HepG2 (cell line): ENCODE data around the gene NDUFS2. TPM values are rescaled to one million over a fixed set of nuclear protein-coding genes. Genes with fewer than 3 reads are reported as not detected.

Experiments used
- AFF4 ChIP-seq: sonication (generic); formaldehyde crosslinking; IDR thresholded peaks from 2 replicates; pipeline ENCODE4 v1.4.0; 2020; ENCODE audit warnings: missing genetic modification reagents
- GATAD2A ChIP-seq: IDR thresholded peaks from 2 replicates; pipeline ENCODE4 v1.6.1; 2016
- IRF1 ChIP-seq: sonication (generic); formaldehyde crosslinking; IDR thresholded peaks from 2 replicates; pipeline ENCODE4 v1.4.0; 2020; ENCODE audit warnings: low read depth, mild to moderate bottlenecking, missing genetic modification reagents
- MYNN ChIP-seq: sonication (generic); formaldehyde crosslinking; IDR thresholded peaks from 2 replicates; pipeline ENCODE4 v1.4.0; 2020; ENCODE audit warnings: mild to moderate bottlenecking, low read depth, missing genetic modification reagents
- NR0B2 ChIP-seq: sonication (generic); formaldehyde crosslinking; IDR thresholded peaks from 2 replicates; pipeline ENCODE4 v1.4.0; 2020; ENCODE audit warnings: mild to moderate bottlenecking, missing genetic modification reagents
- PATZ1 ChIP-seq: sonication (generic); formaldehyde crosslinking; IDR thresholded peaks from 2 replicates; pipeline ENCODE4 v1.4.0; 2020; ENCODE audit warnings: missing genetic modification reagents
- PHF20 ChIP-seq: sonication (generic); formaldehyde crosslinking; IDR thresholded peaks from 2 replicates; pipeline ENCODE4 v1.5.0; 2020; ENCODE audit warnings: mild to moderate bottlenecking, missing genetic modification reagents
- RXRB ChIP-seq: IDR thresholded peaks from 2 replicates; pipeline ENCODE4 v1.6.1; 2016; ENCODE audit warnings: borderline replicate concordance, missing genetic modification reagents, missing compliant biosample characterization
- SIN3A ChIP-seq: IDR thresholded peaks from 2 replicates; pipeline ENCODE4 v1.6.1; 2011; ENCODE audit warnings: low read depth, mild to moderate bottlenecking, control low read depth, low read length, borderline replicate concordance
- ZBTB25 ChIP-seq: IDR thresholded peaks from 2 replicates; pipeline ENCODE4 v1.6.1; 2018; ENCODE audit warnings: missing genetic modification reagents
- ZFYVE20 ChIP-seq: sonication (generic); formaldehyde crosslinking; IDR thresholded peaks from 2 replicates; pipeline ENCODE4 v1.8.0; 2023; ENCODE audit warnings: low read depth, mild to moderate bottlenecking, moderate library complexity, missing genetic modification reagents, borderline replicate concordance
- ZNF10 ChIP-seq: sonication (generic); formaldehyde crosslinking; IDR thresholded peaks from 2 replicates; pipeline ENCODE4 v1.4.0; 2020; ENCODE audit warnings: mild to moderate bottlenecking, low read depth, missing genetic modification reagents, borderline replicate concordance
- ZNF101 ChIP-seq: sonication (generic); formaldehyde crosslinking; IDR thresholded peaks from 2 replicates; pipeline ENCODE4 v1.4.0; 2020; ENCODE audit warnings: mild to moderate bottlenecking, low read depth, missing genetic modification reagents, borderline replicate concordance
- ZNF12 ChIP-seq: sonication (generic); formaldehyde crosslinking; IDR thresholded peaks from 2 replicates; pipeline ENCODE4 v1.5.0; 2020; ENCODE audit warnings: missing genetic modification reagents
- ZNF136 ChIP-seq: sonication (generic); formaldehyde crosslinking; IDR thresholded peaks from 2 replicates; pipeline ENCODE4 v1.8.1; 2022; ENCODE audit warnings: low read depth, mild to moderate bottlenecking, moderate library complexity, missing genetic modification reagents
- ZNF143 ChIP-seq: sonication (generic); formaldehyde crosslinking; IDR thresholded peaks from 2 replicates; pipeline ENCODE4 v1.4.0; 2020; ENCODE audit warnings: missing genetic modification reagents
- ZNF792 ChIP-seq: IDR thresholded peaks from 2 replicates; pipeline ENCODE4 v1.6.1; 2016
- ZNF879 ChIP-seq: sonication (generic); formaldehyde crosslinking; IDR thresholded peaks from 2 replicates; pipeline ENCODE4 v1.8.1; 2023; ENCODE audit warnings: missing genetic modification reagents
- ZNF891 ChIP-seq: sonication (generic); formaldehyde crosslinking; IDR thresholded peaks from 2 replicates; pipeline ENCODE4 v1.5.0; 2020; ENCODE audit warnings: mild to moderate bottlenecking, missing genetic modification reagents
- ZZZ3 ChIP-seq: sonication (generic); formaldehyde crosslinking; IDR thresholded peaks from 2 replicates; pipeline ENCODE4 v1.4.0; 2020; ENCODE audit warnings: missing genetic modification reagents, mild to moderate bottlenecking, borderline replicate concordance
- polyA plus RNA-seq, 8 experiments: library from polyadenylated mRNA; depleted of rRNA in 3 of 8; stranded (reverse) in 7 of 8; unstranded in 1 of 8; fragments of >200 nt; fragmentation: Illumina TruSeq in 4 of 8; extraction: Trizol in 4 of 8; gene quantifications; 2 replicates each; pipeline versions ENCODE4 v1.2.1 to v1.2.3, GENCODE V29; 2011 to 2016; ENCODE audit warnings: low read depth in 4 of 8, missing spikeins in 1 of 8, mixed read lengths in 1 of 8; ENCODE audit not compliant: insufficient read depth in 1 of 8
- total RNA-seq, 5 experiments: library from RNA; depleted of rRNA; stranded (reverse); fragments of >200 nt; fragmentation: Illumina TruSeq; extraction: Trizol; gene quantifications; 2 replicates each; pipeline ENCODE4 v1.2.3, GENCODE V29; 2016; ENCODE audit warnings: low read depth in 1 of 5

NDUFS2 gene
- total and polyA plus RNA-seq, 2 of the 13 experiments (the other 11 are each of a cell fraction or from before 2014, with no cell fraction given) = 89.9 to 118 TPM

- TF ChIP-seq AFF4 (CRISPR knock-in tag) = no peak
- TF ChIP-seq SIN3A = peak; percentile 55; the same call in 1 of the 2 replicates
- no peak for TF ChIP-seq ZFYVE20 (CRISPR knock-in tag)
- TF ChIP-seq NR0B2 = no peak
- no peak for TF ChIP-seq ZNF12 (CRISPR knock-in tag)
- TF ChIP-seq ZBTB25 = no peak
- TF ChIP-seq PATZ1 (CRISPR knock-in tag) = peak; percentile 48
- no peak for TF ChIP-seq ZNF143 (CRISPR knock-in tag)
- TF ChIP-seq GATAD2A = no peak; the same call in 1 of the 2 replicates
- TF ChIP-seq RXRB (CRISPR knock-in tag) = no peak
- TF ChIP-seq MYNN (CRISPR knock-in tag) = no peak
- peak; percentile 55 for TF ChIP-seq PHF20
- TF ChIP-seq IRF1 = no peak
- no peak for TF ChIP-seq ZNF136
- TF ChIP-seq ZNF792 (CRISPR knock-in tag) = 0 out of 2 replicates have a peak, but pooled peaks have one; percentile 27
- no peak for TF ChIP-seq ZZZ3 (CRISPR knock-in tag)
- no peak for TF ChIP-seq ZNF879 (CRISPR knock-in tag)
- TF ChIP-seq ZNF101 (CRISPR knock-in tag) = no peak
- TF ChIP-seq ZNF10 (CRISPR knock-in tag) = no peak
- peak; percentile 77 for TF ChIP-seq ZNF891
Observed at GRCh38 chr1:161159087-161159912, 42.9 kb upstream of the NDUFS2 start, which contains the start of gene USP21 (continued).
